Upper lobe of right lung (tissue), 1 donor: Measurements from ENCODE around the gene SLC48A1. TPM values are rescaled to one million over a fixed set of nuclear protein-coding genes. Genes with fewer than 3 reads are reported as not detected.
A peak's percentile ranks its signal among the peaks of the same experiment; 100 is the strongest.

Source experiments
- ATAC-seq: fragments of 200-7000 bp; cut with Tn5 transposase; one replicate; pipeline ENCODE4 v1.9.1; 2020; ENCODE audit warnings: mild to moderate bottlenecking, moderate library complexity
- DNase-seq: peaks from one replicate; pipeline ENCODE4 v3.0.0-alpha.2; 2020
- H3K27ac ChIP-seq: fragments of 200-600 bp; one replicate; pipeline ENCODE4 v1.8.0; 2022
- H3K27me3 ChIP-seq: fragments of 200-600 bp; one replicate; pipeline ENCODE4 v1.8.0; 2022; ENCODE audit warnings: mild to moderate bottlenecking
- H3K36me3 ChIP-seq: fragments of 200-600 bp; one replicate; pipeline ENCODE4 v1.8.0; 2022
- H3K4me1 ChIP-seq: fragments of 200-600 bp; one replicate; pipeline ENCODE4 v1.8.0; 2022
- H3K4me3 ChIP-seq: fragments of 200-600 bp; one replicate; pipeline ENCODE4 v1.8.0; 2022; ENCODE audit warnings: mild to moderate bottlenecking
- H3K9me3 ChIP-seq: fragments of 200-600 bp; one replicate; pipeline ENCODE4 v1.8.0; 2022
- intact Hi-C: fragments of 100-400 bp; cut with DNase I; formaldehyde crosslinking; loops from one replicate; pipeline ENCODE4 v1.11.0; 2022
- total RNA-seq: library from RNA; stranded (reverse); fragmentation: NEBNext Ultra II Directional; extraction: Animal tissue kit (Norgen Biotek cat#: 25700); gene quantifications from one replicate; pipeline ENCODE4 v1.2.1, GENCODE V29; 2021
- TF ChIP-seq, protein P1 (sequence below): fragments of 200-600 bp; IDR thresholded peaks from one replicate; pipeline ENCODE4 v1.8.0; 2022; ENCODE audit warnings: antibody characterized with exemption
- donor health status: DM: no; HTN: yes; CAD: no; lungs with severe emphysema.

The SLC48A1 gene
- total RNA-seq, 1 donor from 2014 or later = 40.9 TPM

DNA sequence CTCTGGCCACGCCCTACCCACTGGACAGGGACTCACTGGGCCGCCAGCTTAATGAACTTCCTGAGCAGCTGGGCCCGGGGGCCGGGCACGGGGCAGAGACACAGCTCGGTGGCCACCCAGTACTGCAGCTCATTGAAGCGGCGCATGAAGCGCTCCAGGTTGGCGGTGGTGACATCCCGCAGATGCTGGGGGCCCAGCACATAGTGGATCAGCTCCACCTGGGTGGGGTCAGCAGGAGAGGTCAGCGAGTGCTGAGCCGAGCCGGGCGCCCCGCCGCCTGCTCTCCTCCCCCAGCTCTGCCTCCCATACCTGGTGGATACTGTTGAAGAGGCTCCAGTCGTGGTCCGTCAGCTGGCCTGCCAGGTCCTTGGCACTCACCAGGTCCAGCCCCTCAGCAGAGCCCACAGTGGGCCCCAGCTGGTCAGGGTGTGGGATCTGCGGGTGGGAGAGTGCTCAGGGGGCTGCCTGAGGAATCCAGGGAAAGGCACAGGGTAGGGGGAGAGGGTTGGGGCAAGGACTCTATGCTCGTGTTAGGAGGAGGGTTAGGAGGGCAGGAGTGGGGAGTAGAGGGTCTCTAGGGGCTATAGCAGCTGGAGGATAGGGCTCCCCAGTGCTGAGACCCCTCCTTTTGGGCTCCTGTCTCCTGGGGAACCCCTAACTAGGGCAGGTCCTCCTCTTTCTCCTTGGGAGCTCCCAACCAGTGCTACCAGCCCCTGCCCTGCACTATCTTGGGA is 32.3 kb upstream of the SLC48A1 start:
- H3K27ac ChIP-seq = peak overlapping the region; percentile 47
- no peak overlapping the region for H3K4me3 ChIP-seq
- no peaks in the 10 kb centered on the region for H3K27me3 ChIP-seq
- peaks cover 52% of the 10 kb centered on the region for H3K4me1 ChIP-seq
- DNase-seq (no peak), ATAC-seq (no peak)
- TF ChIP-seq, protein P1, sequence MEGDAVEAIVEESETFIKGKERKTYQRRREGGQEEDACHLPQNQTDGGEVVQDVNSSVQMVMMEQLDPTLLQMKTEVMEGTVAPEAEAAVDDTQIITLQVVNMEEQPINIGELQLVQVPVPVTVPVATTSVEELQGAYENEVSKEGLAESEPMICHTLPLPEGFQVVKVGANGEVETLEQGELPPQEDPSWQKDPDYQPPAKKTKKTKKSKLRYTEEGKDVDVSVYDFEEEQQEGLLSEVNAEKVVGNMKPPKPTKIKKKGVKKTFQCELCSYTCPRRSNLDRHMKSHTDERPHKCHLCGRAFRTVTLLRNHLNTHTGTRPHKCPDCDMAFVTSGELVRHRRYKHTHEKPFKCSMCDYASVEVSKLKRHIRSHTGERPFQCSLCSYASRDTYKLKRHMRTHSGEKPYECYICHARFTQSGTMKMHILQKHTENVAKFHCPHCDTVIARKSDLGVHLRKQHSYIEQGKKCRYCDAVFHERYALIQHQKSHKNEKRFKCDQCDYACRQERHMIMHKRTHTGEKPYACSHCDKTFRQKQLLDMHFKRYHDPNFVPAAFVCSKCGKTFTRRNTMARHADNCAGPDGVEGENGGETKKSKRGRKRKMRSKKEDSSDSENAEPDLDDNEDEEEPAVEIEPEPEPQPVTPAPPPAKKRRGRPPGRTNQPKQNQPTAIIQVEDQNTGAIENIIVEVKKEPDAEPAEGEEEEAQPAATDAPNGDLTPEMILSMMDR = no peak
- no peaks in the 10 kb centered on the region for H3K36me3 ChIP-seq
- intact Hi-C loops = no loop called here
- H3K9me3 ChIP-seq = no peaks in the 10 kb centered on the region

DNA sequence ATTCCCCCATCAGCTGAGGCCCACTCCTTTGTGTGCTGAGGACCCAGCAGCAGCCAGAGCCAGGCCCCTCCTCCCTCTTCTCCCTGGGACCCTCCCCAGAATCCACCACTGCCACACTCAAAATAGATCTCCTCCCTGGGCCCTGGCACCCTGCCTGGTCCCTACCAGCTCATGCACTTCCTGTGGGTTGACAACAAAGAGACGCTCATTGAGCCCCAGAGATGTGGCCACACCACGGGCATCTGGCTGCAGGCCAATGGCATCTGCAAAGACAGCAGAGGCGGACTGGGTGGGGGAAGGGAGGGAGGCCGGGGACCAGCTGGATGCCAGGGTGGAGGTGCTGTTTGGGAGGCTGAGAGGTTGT is 31.7 kb upstream of the SLC48A1 start:
- Histone ChIP-seq H3K27me3 (no peaks in the 10 kb centered on the region), H3K4me1 (peaks cover 46% of the 10 kb centered on the region), H3K36me3 (no peaks in the 10 kb centered on the region), H3K9me3 (no peaks in the 10 kb centered on the region), H3K27ac (no peak overlapping the region), H3K4me3 (no peak overlapping the region)
- TF ChIP-seq, protein P1 = no peak
- ATAC-seq (no peak), DNase-seq (peak; percentile 81)
- intact Hi-C loops = no loop called here

DNA sequence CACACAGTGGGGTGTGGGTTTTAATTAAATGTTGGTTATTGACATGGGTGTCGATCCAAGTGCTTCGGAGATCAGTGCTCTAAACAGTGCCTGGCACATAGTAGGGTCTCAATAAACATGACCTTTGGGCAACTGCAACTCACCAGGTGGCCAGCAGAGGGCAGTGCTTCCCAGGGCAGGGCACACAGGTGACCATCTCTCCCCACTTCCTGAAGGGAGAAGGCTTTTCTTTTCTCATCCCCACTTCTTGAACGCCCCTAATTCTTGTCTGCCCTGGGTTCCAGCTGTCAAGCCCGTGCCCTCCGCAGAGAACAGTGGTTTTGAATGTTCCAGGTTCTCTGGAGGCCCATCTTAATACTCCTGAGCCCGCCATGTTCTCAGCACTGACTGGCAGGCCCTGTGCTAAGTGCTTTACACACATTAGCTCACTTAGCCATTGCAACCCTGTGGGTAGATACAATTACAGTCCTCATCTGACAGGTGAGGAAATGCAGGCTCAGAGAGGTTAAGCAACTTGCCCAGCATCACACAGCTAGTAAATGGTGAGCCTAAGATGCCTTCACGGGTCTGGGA is 30.7 kb upstream of the SLC48A1 start:
- TF ChIP-seq, protein P1 = peak; percentile 97
- H3K9me3 ChIP-seq = no peaks in the 10 kb centered on the region
- ATAC-seq = peak; percentile 53
- H3K27ac ChIP-seq = no peak overlapping the region
- H3K27me3 ChIP-seq = no peaks in the 10 kb centered on the region
- DNase-seq = peak; percentile 85
- H3K36me3 ChIP-seq = peaks cover 4% of the 10 kb centered on the region
- intact Hi-C loops = no loop called here
- peaks cover 36% of the 10 kb centered on the region for H3K4me1 ChIP-seq
- H3K4me3 ChIP-seq = no peak overlapping the region

DNA sequence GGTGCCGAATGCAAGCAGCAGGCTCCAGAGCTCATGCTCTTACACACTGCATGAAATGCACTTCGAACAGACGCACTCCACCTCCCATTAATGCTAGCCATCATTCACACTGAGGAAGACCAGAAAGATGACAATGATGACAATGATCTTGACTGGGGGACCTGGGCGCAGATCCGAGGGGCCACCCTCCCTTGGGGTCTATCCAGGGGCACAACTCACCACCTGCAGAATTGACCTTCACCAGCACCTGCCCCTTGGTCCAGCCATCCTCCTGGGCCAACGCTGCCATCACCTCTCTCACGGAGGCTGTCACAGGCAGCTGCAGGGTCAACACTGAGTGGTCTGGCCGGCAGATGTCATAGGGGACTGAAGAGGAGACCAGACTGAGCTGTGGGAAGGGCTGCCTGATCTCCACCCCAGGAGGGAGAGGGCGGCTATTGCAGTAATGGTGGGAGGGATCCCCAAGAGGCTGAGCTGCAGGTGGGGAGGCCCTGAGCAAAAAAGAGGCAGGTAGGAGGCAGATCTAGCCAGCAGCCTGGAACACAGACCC is 29.7 kb upstream of the SLC48A1 start:
- H3K4me1 ChIP-seq = peaks cover 27% of the 10 kb centered on the region
- intact Hi-C loops = no loop called here
- H3K9me3 ChIP-seq = no peaks in the 10 kb centered on the region
- DNase-seq = no peak
- H3K4me3 ChIP-seq = no peak overlapping the region
- no peak overlapping the region for H3K27ac ChIP-seq
- TF ChIP-seq, protein P1 = no peak
- no peak for ATAC-seq
- H3K36me3 ChIP-seq = peaks cover 5% of the 10 kb centered on the region
- H3K27me3 ChIP-seq = no peaks in the 10 kb centered on the region

DNA sequence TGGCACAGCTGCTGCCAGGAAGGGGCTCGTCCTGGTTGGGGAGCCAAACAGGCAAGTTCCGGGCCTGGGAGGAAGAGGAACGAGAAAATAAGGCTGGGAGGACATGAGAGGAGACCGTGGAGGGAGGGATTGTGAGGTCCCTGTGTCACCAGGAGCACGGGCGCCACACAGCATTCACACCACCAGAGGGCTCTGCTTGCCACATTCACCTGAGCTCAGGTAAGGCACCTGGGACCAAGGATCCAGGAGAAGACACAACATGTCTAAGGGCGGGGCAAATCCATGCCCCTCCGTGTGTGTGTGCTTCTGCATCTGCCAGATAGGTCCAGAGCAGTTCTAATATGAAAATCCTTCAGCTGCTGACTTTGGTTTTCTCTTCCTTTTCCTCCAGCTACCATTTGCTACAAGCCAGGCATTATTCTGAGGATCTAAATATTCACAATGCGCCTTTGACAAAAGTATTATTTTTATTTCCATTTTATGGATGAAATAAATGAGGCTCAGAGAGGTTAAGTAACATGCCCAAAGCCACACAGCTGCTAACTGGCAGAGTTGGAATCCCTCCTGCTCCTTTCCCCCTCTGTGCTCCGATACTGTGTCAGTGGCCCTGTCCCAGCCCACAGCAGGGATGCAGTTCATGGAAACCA is 28.9 kb upstream of the SLC48A1 start:
- DNase-seq (peak; percentile 81), ATAC-seq (peak; percentile 76)
- Histone ChIP-seq H3K27me3 (no peaks in the 10 kb centered on the region), H3K27ac (no peak overlapping the region), H3K36me3 (peaks cover 5% of the 10 kb centered on the region), H3K4me3 (no peak overlapping the region), H3K4me1 (peaks cover 27% of the 10 kb centered on the region), H3K9me3 (no peaks in the 10 kb centered on the region)
- intact Hi-C loops = no loop called here
- TF ChIP-seq, protein P1 = peak; percentile 64
